Right ventricle myocardium superior (tissue), 1 donor: ENCODE measurements around the gene IRF8. TPM values are rescaled to one million over a fixed set of nuclear protein-coding genes. Genes with fewer than 3 reads are reported as not detected.

Source experiments
- ATAC-seq: fragments of 200-7000 bp; cut with Tn5 transposase; one replicate; pipeline ENCODE4 v1.9.1; 2020; ENCODE audit warnings: mild to moderate bottlenecking; ENCODE audit not compliant: poor library complexity
- DNase-seq: peaks from one replicate; pipeline ENCODE4 v3.0.0-alpha.2; 2020
- intact Hi-C: fragments of 100-400 bp; cut with DNase I; formaldehyde crosslinking; loops from one replicate; pipeline ENCODE4 v1.11.2; 2022
- microRNA-seq: library from miRNA; unstranded; fragments of <30 nt; microRNA quantifications from one replicate; pipeline ENCODE4 v1.2.0, GENCODE V29; 2020
- total RNA-seq: library from RNA; stranded (reverse); fragmentation: NEBNext Ultra II Directional; extraction: Animal tissue kit (Norgen Biotek cat#: 25700); gene quantifications from one replicate; pipeline ENCODE4 v1.2.1, GENCODE V29; 2021
- donor health status: DM: no; HTN: yes; CAD: no; lungs with severe emphysema.

Gene IRF8
- total RNA-seq, 1 donor from 2014 or later, result 3.0 TPM

- peak; percentile 90 for ATAC-seq
- intact Hi-C loops, result no loop called here
- DNase-seq, result peak; percentile 80
Measured at GRCh38 chr16:85963753-85964285, 64.9 kb downstream of the IRF8 start.

DNA sequence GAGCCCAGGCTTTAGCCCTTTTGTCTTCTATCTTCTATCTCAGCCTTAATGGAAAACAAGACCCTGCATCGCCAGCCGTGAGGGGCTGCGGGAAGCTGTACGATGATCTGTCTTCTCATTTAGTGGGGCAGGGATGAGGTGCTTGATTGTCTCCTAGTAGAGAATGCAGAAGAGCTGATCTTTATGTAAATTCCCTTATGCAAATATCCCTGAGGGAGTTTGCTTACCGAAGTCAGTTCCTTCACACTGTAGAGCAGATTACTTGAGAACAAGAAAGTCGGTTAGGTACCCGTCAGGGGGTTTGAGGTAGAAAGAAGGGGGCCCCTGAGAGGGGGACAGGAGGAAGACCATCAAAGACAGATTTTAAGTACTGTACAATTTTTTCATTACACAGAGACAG, 66.2 kb downstream of the IRF8 start:
- DNase-seq, result no peak

GRCh38 chr16:85967111-85967510, 68.1 kb downstream of the IRF8 start:
- ATAC-seq (no peak), DNase-seq (no peak)
- intact Hi-C loops, result no loop called here

More for the DNA sequence above, 66.2 kb downstream of the IRF8 start:
- intact Hi-C loops, result no loop called here
- no peak for ATAC-seq

DNA sequence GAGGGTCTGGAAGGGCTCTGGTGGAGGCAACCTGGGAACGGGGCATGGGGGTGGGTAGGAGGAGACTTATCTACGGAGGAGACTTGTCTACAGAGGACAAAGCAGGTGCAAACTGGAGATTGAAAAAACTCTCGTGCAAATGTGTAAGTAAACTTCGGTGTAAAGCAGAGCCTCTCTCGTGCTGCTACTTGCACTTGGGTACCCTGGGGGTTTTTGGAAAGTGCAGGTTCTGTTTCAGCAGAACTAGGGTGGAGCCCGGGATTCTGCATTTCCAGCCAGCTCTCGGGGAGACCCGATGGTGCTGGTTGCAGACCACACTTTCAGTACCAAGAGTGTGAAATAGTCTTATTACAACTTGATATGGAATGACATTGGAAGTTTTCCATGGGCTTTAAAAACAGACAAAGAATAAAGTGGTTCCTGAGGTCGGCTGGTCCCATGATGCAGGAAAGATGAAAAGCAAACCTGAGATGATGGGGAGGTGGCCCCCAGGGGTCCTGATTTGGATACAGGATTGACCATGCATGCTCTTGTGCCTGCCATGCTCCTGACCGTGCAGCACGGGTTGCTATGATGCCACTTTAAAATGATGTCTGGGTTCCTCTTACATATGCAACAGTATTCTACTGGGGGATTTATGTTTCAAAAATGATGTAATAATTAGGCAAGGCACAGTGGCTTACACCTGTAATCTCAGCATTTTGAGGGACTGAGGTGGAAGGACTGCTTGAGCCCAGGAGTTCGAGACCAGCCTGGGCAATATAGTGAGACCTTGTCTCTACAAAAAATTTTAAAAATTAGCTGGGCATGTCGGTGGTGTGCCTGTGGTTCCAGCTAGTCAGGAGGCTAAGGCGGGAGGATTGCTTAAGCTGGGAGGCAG, 69.3 kb downstream of the IRF8 start:
- ATAC-seq, result no peak
- intact Hi-C loops, result no loop called here
- no peak for DNase-seq

DNA sequence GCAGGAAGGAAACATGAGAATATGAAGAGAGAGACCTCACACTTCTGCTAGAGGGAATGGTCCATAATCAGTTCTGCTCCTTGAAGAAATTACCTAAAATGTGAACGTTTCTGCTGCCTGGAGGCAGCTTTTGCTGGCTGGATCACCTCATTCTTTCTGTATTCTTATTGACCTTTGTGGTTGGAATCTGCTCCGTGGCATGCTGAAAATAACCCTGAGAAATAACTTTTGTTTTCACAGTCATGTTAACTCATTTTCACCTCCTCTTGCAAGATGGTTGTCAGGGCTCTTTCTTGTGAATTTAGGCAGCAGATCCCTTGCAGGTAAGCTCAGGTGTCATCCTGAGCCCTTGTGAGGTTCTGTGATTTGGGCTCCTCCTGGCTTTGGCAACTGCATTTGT, 70.2 kb downstream of the IRF8 start:
- no peak for DNase-seq
- intact Hi-C loops, result no loop called here
- ATAC-seq, result no peak

DNA sequence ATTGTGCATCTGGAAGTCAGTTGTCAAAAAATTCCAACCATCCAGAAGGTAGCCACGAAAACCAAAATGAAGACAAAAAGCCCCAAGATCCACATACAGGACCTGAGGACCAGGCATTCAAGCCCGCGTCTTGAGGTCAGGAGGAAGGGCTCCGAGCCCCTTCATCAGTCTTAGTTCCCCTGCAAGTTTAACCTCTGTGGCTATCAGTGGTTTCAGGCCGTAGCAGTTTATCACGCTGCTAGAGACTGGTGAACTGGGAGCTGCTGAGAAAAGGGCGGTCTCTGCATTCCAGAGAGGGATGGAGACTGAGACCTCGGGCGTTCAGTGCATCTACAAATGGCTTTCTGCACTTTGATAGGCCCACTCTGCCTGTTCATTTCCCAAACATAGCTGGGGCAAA, 70.6 kb downstream of the IRF8 start:
- no peak for ATAC-seq
- DNase-seq, result no peak
- intact Hi-C loops, result no loop called here

- DNase-seq (no peak), ATAC-seq (no peak)
- intact Hi-C loops, result no loop called here
Measured at GRCh38 chr16:85970016-85970733, 71.2 kb downstream of the IRF8 start.

GRCh38 chr16:85970738-85971137, 71.8 kb downstream of the IRF8 start:
- DNase-seq (no peak), ATAC-seq (no peak)
- intact Hi-C loops, result no loop called here

Small RNA genes within 50 kb of the gene (microRNA-seq; reads per million reads assigned to microRNA genes)
- not detected for gene MIR6774

Other genes with a start within 250 kb of the IRF8 start
- 0.81 TPM for gene GINS2, start 210.2 kb upstream of the IRF8 start, total RNA-seq
- 2.3 TPM for gene C16orf74, start 148.1 kb upstream of the IRF8 start, total RNA-seq
- gene EMC8, start 99.6 kb upstream of the IRF8 start, total RNA-seq, result 21.8 TPM
- 2,159 TPM for gene COX4I1, start 99.5 kb upstream of the IRF8 start, total RNA-seq